OCI-LY7 (cell line): ENCODE data around the gene TGM1.
"Not testable (repeated sequence)": the region's sequence is repeated elsewhere in the genome, so short reads cannot be mapped to it uniquely, and the experiment has no call there.

Experiments used
- EZH2phosphoT487 ChIP-seq: fragments of 200-600 bp; sonication (generic); IDR thresholded peaks from 2 replicates; pipeline ENCODE4 v1.6.1; 2018; ENCODE audit warnings: low read depth, borderline replicate concordance, mild to moderate bottlenecking, mixed run types, antibody characterized with exemption, low read length, moderate library complexity, mixed read lengths
- TF ChIP-seq, protein P1 (sequence below): fragments of 200-600 bp; sonication (generic); conservative IDR thresholded peaks from 2 replicates; pipeline ENCODE4 v1.5.1; 2014; ENCODE audit warnings: mild to moderate bottlenecking, antibody characterized with exemption, low read length, moderate library complexity, mixed read lengths

DNA sequence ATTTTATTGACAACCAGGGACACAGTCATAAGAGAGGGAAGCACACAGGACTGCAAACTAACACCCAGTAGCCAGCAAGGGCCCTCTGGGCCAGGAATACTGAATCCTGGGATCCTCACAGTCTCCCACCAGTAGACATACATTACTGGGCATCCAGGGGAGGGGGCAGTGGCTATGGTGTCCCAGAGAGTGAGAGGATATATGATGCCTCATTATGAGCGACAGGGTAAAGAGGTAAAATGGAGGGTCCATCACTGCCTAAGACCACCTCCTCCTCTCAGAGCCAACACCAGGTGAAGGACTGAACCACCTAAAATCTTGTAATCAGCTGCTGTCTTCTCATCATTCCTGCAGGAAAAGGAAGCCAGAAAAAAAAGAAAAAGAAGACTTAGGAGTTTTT, 46.1 kb downstream of the TGM1 start:
- TF ChIP-seq, protein P1, sequence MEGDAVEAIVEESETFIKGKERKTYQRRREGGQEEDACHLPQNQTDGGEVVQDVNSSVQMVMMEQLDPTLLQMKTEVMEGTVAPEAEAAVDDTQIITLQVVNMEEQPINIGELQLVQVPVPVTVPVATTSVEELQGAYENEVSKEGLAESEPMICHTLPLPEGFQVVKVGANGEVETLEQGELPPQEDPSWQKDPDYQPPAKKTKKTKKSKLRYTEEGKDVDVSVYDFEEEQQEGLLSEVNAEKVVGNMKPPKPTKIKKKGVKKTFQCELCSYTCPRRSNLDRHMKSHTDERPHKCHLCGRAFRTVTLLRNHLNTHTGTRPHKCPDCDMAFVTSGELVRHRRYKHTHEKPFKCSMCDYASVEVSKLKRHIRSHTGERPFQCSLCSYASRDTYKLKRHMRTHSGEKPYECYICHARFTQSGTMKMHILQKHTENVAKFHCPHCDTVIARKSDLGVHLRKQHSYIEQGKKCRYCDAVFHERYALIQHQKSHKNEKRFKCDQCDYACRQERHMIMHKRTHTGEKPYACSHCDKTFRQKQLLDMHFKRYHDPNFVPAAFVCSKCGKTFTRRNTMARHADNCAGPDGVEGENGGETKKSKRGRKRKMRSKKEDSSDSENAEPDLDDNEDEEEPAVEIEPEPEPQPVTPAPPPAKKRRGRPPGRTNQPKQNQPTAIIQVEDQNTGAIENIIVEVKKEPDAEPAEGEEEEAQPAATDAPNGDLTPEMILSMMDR, result not testable (repeated sequence)
- not testable (repeated sequence) for TF ChIP-seq EZH2phosphoT487
